HG03378 (cell line): ENCODE measurements around the gene CYP4A22.
A peak's percentile ranks its signal among the peaks of the same experiment; 100 is the strongest.
"Not testable (repeated sequence)": the region's sequence is repeated elsewhere in the genome, so short reads cannot be mapped to it uniquely, and the experiment has no call there.

Source experiments
- ATAC-seq: cut with Tn5 transposase; IDR thresholded peaks from one replicate; pipeline ENCODE4 v1.9.1; 2021; ENCODE audit warnings: mild to moderate bottlenecking, moderate library complexity; ENCODE audit not compliant: unreplicated experiment

CYP4A22 gene

GRCh38 chr1:47184822-47185677 lies 47.8 kb downstream of the CYP4A22 start:
- no peak for ATAC-seq

- no peak for ATAC-seq
Measured at GRCh38 chr1:47186267-47187185, 49.3 kb downstream of the CYP4A22 start.

- ATAC-seq = no peak
Measured at GRCh38 chr1:47187231-47187925, 50.1 kb downstream of the CYP4A22 start.

GRCh38 chr1:47187926-47188250 lies 50.6 kb downstream of the CYP4A22 start:
- ATAC-seq = no peak

GRCh38 chr1:47188791-47189785 lies 51.8 kb downstream of the CYP4A22 start:
- ATAC-seq = no peak

- no peak for ATAC-seq
Measured at GRCh38 chr1:47189844-47190508, 52.7 kb downstream of the CYP4A22 start, which contains the start of gene PDZK1IP1. TSS of gene PDZK1IP1 (minus strand) at chr1:47190036. CDS start at chr1:47189932, 104 bp downstream.

- no peak for ATAC-seq
Measured at GRCh38 chr1:47190509-47190855, 53.2 kb downstream of the CYP4A22 start.

GRCh38 chr1:47190857-47191256 lies 53.6 kb downstream of the CYP4A22 start:
- ATAC-seq = no peak

GRCh38 chr1:47191940-47192457 lies 54.8 kb downstream of the CYP4A22 start:
- ATAC-seq = no peak

GRCh38 chr1:47192458-47193384 lies 55.5 kb downstream of the CYP4A22 start:
- ATAC-seq = peak; percentile 52

GRCh38 chr1:47193496-47193895 lies 56.3 kb downstream of the CYP4A22 start:
- not testable (repeated sequence) for ATAC-seq

GRCh38 chr1:47194311-47194710 lies 57.1 kb downstream of the CYP4A22 start:
- no peak for ATAC-seq

GRCh38 chr1:47195981-47196380 lies 58.7 kb downstream of the CYP4A22 start:
- not testable (repeated sequence) for ATAC-seq

- no peak for ATAC-seq
Measured at GRCh38 chr1:47196622-47197021, 59.4 kb downstream of the CYP4A22 start.

GRCh38 chr1:47198214-47198613 lies 61.0 kb downstream of the CYP4A22 start:
- ATAC-seq = no peak
